Stimulated activated CD8-positive, alpha-beta memory T cell treated with anti-CD3 and anti-CD28 coated beads, Interleukin-12 subunit alpha, Interleukin-12 subunit beta, amount 100 ng/mL, for 24 hours (primary cell): Measurements from ENCODE around the gene FSTL1.
"Not testable (repeated sequence)": the region's sequence is repeated elsewhere in the genome, so short reads cannot be mapped to it uniquely, and the experiment has no call there.

Source experiments
- DNase-seq: peaks from one replicate; pipeline ENCODE4 v3.0.0-alpha.2; 2020; ENCODE audit errors: extremely low read depth

Gene FSTL1

GRCh38 chr3:120418446-120418845 is 32.3 kb downstream of the FSTL1 start:
- DNase-seq: no peak

GRCh38 chr3:120417272-120417911 is 33.4 kb downstream of the FSTL1 start:
- DNase-seq: peak; percentile 57

- DNase-seq: no peak
These were observed 33.9 kb downstream of the FSTL1 start for GRCh38 chr3:120416868-120417267.

- DNase-seq: no peak
These were observed 35.0 kb downstream of the FSTL1 start for GRCh38 chr3:120415756-120416155.

GRCh38 chr3:120410541-120410940 is 40.3 kb downstream of the FSTL1 start:
- DNase-seq: no peak

GRCh38 chr3:120410116-120410515 is 40.7 kb downstream of the FSTL1 start:
- DNase-seq: no peak

GRCh38 chr3:120407508-120408287 is 43.1 kb downstream of the FSTL1 start:
- DNase-seq: no peak

- no peak for DNase-seq
These were observed 45.9 kb downstream of the FSTL1 start for GRCh38 chr3:120404876-120405275.

- DNase-seq: no peak
These were observed 48.5 kb downstream of the FSTL1 start for GRCh38 chr3:120402257-120402656.

- no peak for DNase-seq
These were observed 51.4 kb downstream of the FSTL1 start for GRCh38 chr3:120399372-120399771.

- DNase-seq: no peak
These were observed 54.3 kb downstream of the FSTL1 start for GRCh38 chr3:120396469-120396868.

- no peak for DNase-seq
These were observed 56.4 kb downstream of the FSTL1 start for GRCh38 chr3:120394347-120394746.

- no peak for DNase-seq
These were observed 57.0 kb downstream of the FSTL1 start for GRCh38 chr3:120393761-120394160.

GRCh38 chr3:120393243-120393642 is 57.5 kb downstream of the FSTL1 start:
- no peak for DNase-seq

- DNase-seq: no peak
These were observed 67.8 kb downstream of the FSTL1 start for GRCh38 chr3:120382941-120383447.

GRCh38 chr3:120381503-120381902 is 69.3 kb downstream of the FSTL1 start:
- DNase-seq: no peak

- DNase-seq: not testable (repeated sequence)
These were observed 72.8 kb downstream of the FSTL1 start for GRCh38 chr3:120377948-120378347.

- DNase-seq: no peak
These were observed 80.3 kb downstream of the FSTL1 start for GRCh38 chr3:120370463-120370862.

- no peak for DNase-seq
These were observed 81.7 kb downstream of the FSTL1 start for GRCh38 chr3:120369037-120369467.

- no peak for DNase-seq
These were observed 82.6 kb downstream of the FSTL1 start for GRCh38 chr3:120368172-120368571.

- DNase-seq: no peak
These were observed 86.0 kb downstream of the FSTL1 start for GRCh38 chr3:120364821-120365220.

GRCh38 chr3:120364101-120364500 is 86.7 kb downstream of the FSTL1 start:
- no peak for DNase-seq

GRCh38 chr3:120357807-120358206 is 93.0 kb downstream of the FSTL1 start:
- DNase-seq: no peak
